HEK293 (cell line): ENCODE results near the gene NUAK1.

ENCODE experiments used
- CTCF ChIA-PET: fragments of 350-600 bp; formaldehyde crosslinking; extraction: SDS; loops from one replicate; lab custom pipeline; 2021; ENCODE audit warnings: antibody characterized with exemption; lab: Yijun Ruan, JAX
- POLR2A ChIA-PET: fragments of 300-600 bp; formaldehyde crosslinking; extraction: SDS; loops from one replicate; lab custom pipeline; 2020; ENCODE audit warnings: antibody characterized with exemption, inconsistent platforms; lab: Yijun Ruan, JAX
- H3K27ac ChIP-seq: fragments of 200-500 bp; sonication (Bioruptor generic); 2 replicates; pipeline ENCODE4 v1.5.1; 2014; ENCODE audit warnings: low read depth, low read length, control low read depth, inconsistent platforms; ENCODE audit errors: extremely low read depth
- H3K36me3 ChIP-seq, 2 experiments: fragments of 200-500 bp in 1 of 2; sonication (Bioruptor generic) in 1 of 2; 1 replicate in 1 of 2; 2 replicates in 1 of 2; pipeline ENCODE4 v1.5.1; 2014 to 2017; ENCODE audit warnings: inconsistent platforms in 2 of 2, low read length in 2 of 2; ENCODE audit not compliant: control insufficient read depth in 2 of 2, insufficient read depth in 1 of 2
- H3K4me1 ChIP-seq: fragments of 200-500 bp; sonication (Bioruptor generic); 2 replicates; pipeline ENCODE4 v1.5.1; 2014; ENCODE audit warnings: mild to moderate bottlenecking, low read length, inconsistent platforms; ENCODE audit not compliant: control insufficient read depth, insufficient read depth
- H3K4me3 ChIP-seq: 2 replicates; pipeline ENCODE4 v1.5.1; 2011; ENCODE audit warnings: low read depth, mild to moderate bottlenecking, control low read depth, low read length, moderate library complexity
- H3K9me3 ChIP-seq: fragments of 200-500 bp; sonication (Bioruptor generic); 2 replicates; pipeline ENCODE4 v1.5.1; 2014; ENCODE audit warnings: low read depth, low read length, inconsistent platforms; ENCODE audit not compliant: control insufficient read depth, insufficient read depth
- BCL11B ChIP-seq: fragments of 450-650 bp; formaldehyde crosslinking; IDR thresholded peaks from 2 replicates; pipeline ENCODE4 v1.5.1; 2016; ENCODE audit warnings: low read depth, missing biosample characterization, missing genetic modification characterization
- EGR2 ChIP-seq: fragments of 450-650 bp; formaldehyde crosslinking; IDR thresholded peaks from 2 replicates; pipeline ENCODE4 v1.5.1; 2016; ENCODE audit warnings: low read depth, missing biosample characterization, missing genetic modification characterization
- ELK4 ChIP-seq: IDR thresholded peaks from 2 replicates; pipeline ENCODE4 v1.6.1; 2011; ENCODE audit warnings: mild to moderate bottlenecking, low read depth, low read length, borderline replicate concordance
- HOXA7 ChIP-seq: sonication (generic); formaldehyde crosslinking; IDR thresholded peaks from 2 replicates; pipeline ENCODE4 v1.8.1; 2022; ENCODE audit warnings: missing genetic modification reagents, borderline replicate concordance
- PRDM1 ChIP-seq: fragments of 450-650 bp; formaldehyde crosslinking; IDR thresholded peaks from 2 replicates; pipeline ENCODE4; 2016; ENCODE audit warnings: missing biosample characterization, missing genetic modification characterization
- RBAK ChIP-seq: fragments of 450-650 bp; formaldehyde crosslinking; IDR thresholded peaks from 2 replicates; pipeline ENCODE4 v1.5.1; 2016; ENCODE audit warnings: missing biosample characterization, missing genetic modification characterization
- TCF7L2 ChIP-seq: IDR thresholded peaks from 2 replicates; pipeline ENCODE4 v1.6.1; 2011; ENCODE audit warnings: low read depth, mild to moderate bottlenecking, inconsistent platforms, low read length, moderate library complexity, borderline replicate concordance
- YY1 ChIP-seq: fragments of 450-650 bp; formaldehyde crosslinking; IDR thresholded peaks from 2 replicates; pipeline ENCODE4 v1.5.1; 2018; ENCODE audit warnings: missing biosample characterization, missing genetic modification characterization
- ZNF184 ChIP-seq: fragments of 450-650 bp; IDR thresholded peaks from 2 replicates; pipeline ENCODE4 v1.5.1; 2018; ENCODE audit warnings: missing biosample characterization, mild to moderate bottlenecking, missing genetic modification characterization
- ZNF302 ChIP-seq: fragments of 450-650 bp; formaldehyde crosslinking; IDR thresholded peaks from 2 replicates; pipeline ENCODE4 v1.5.1; 2016; ENCODE audit warnings: missing biosample characterization, missing genetic modification characterization, low read depth
- ZNF391 ChIP-seq: fragments of 450-650 bp; formaldehyde crosslinking; IDR thresholded peaks from 2 replicates; pipeline ENCODE4 v1.5.1; 2016; ENCODE audit warnings: low read depth, missing biosample characterization, missing genetic modification characterization, borderline replicate concordance
- ZNF433 ChIP-seq: fragments of 450-650 bp; formaldehyde crosslinking; IDR thresholded peaks from 2 replicates; pipeline ENCODE4 v1.5.1; 2016; ENCODE audit warnings: missing biosample characterization, missing genetic modification characterization, low read depth
- ZNF473 ChIP-seq: fragments of 450-650 bp; formaldehyde crosslinking; IDR thresholded peaks from 2 replicates; pipeline ENCODE4 v1.5.1; 2017; ENCODE audit warnings: missing biosample characterization, missing genetic modification characterization
- ZNF510 ChIP-seq: fragments of 450-650 bp; formaldehyde crosslinking; IDR thresholded peaks from 2 replicates; pipeline ENCODE4 v1.5.1; 2018; ENCODE audit warnings: mild to moderate bottlenecking, missing genetic modification characterization, missing biosample characterization; ENCODE audit not compliant: insufficient replicate concordance
- ZNF558 ChIP-seq: fragments of 450-650 bp; formaldehyde crosslinking; IDR thresholded peaks from 2 replicates; pipeline ENCODE4 v1.5.1; 2016; ENCODE audit warnings: missing biosample characterization, missing genetic modification characterization
- ZNF623 ChIP-seq: fragments of 450-650 bp; formaldehyde crosslinking; IDR thresholded peaks from 2 replicates; pipeline ENCODE4 v1.5.1; 2016; ENCODE audit warnings: missing biosample characterization, missing genetic modification characterization
- ZNF777 ChIP-seq: fragments of 450-650 bp; formaldehyde crosslinking; IDR thresholded peaks from 2 replicates; pipeline ENCODE4 v1.5.1; 2017; ENCODE audit warnings: missing biosample characterization, missing genetic modification characterization, borderline replicate concordance
- TF ChIP-seq, protein P1 (sequence below): fragments of 450-650 bp; formaldehyde crosslinking; IDR thresholded peaks from 2 replicates; pipeline ENCODE4 v1.5.1; 2016; ENCODE audit warnings: missing biosample characterization, missing genetic modification characterization
- TF ChIP-seq, protein P2 (sequence below): fragments of 450-650 bp; formaldehyde crosslinking; IDR thresholded peaks from 2 replicates; pipeline ENCODE4 v1.5.1; 2016; ENCODE audit warnings: missing biosample characterization, missing genetic modification characterization
- TF ChIP-seq, protein P3 (sequence below): fragments of 450-650 bp; formaldehyde crosslinking; IDR thresholded peaks from 2 replicates; pipeline ENCODE4 v1.5.1; 2016; ENCODE audit warnings: missing biosample characterization, missing genetic modification characterization
- TF ChIP-seq, protein P4 (sequence below): fragments of 450-650 bp; formaldehyde crosslinking; IDR thresholded peaks from 2 replicates; pipeline ENCODE4 v1.5.1; 2017; ENCODE audit warnings: missing biosample characterization, missing genetic modification characterization

The NUAK1 gene

GRCh38 chr12:106108185-106108835, 30.4 kb downstream of the NUAK1 start (continued):
- no peak for TF ChIP-seq ELK4
- no peak for TF ChIP-seq ZNF433 (tag by site-specific recombination)
- TF ChIP-seq ZNF473 (tag by site-specific recombination), result no peak
- TF ChIP-seq HOXA7, result no peak
- no peak for TF ChIP-seq ZNF184
- TF ChIP-seq RBAK (tag by site-specific recombination), result no peak
- TF ChIP-seq ZNF510, result no peak
- TF ChIP-seq ZNF558 (tag by site-specific recombination), result no peak
- TF ChIP-seq, protein P1, sequence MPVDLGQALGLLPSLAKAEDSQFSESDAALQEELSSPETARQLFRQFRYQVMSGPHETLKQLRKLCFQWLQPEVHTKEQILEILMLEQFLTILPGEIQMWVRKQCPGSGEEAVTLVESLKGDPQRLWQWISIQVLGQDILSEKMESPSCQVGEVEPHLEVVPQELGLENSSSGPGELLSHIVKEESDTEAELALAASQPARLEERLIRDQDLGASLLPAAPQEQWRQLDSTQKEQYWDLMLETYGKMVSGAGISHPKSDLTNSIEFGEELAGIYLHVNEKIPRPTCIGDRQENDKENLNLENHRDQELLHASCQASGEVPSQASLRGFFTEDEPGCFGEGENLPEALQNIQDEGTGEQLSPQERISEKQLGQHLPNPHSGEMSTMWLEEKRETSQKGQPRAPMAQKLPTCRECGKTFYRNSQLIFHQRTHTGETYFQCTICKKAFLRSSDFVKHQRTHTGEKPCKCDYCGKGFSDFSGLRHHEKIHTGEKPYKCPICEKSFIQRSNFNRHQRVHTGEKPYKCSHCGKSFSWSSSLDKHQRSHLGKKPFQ (tag by site-specific recombination), result no peak
- no peak for TF ChIP-seq ZNF623 (tag by site-specific recombination)
- no peak for TF ChIP-seq ZNF777
- peak; percentile 78 for TF ChIP-seq EGR2
- TF ChIP-seq, protein P2, sequence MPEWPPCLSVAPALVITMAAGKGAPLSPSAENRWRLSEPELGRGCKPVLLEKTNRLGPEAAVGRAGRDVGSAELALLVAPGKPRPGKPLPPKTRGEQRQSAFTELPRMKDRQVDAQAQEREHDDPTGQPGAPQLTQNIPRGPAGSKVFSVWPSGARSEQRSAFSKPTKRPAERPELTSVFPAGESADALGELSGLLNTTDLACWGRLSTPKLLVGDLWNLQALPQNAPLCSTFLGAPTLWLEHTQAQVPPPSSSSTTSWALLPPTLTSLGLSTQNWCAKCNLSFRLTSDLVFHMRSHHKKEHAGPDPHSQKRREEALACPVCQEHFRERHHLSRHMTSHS, result no peak
- TF ChIP-seq, protein P3, sequence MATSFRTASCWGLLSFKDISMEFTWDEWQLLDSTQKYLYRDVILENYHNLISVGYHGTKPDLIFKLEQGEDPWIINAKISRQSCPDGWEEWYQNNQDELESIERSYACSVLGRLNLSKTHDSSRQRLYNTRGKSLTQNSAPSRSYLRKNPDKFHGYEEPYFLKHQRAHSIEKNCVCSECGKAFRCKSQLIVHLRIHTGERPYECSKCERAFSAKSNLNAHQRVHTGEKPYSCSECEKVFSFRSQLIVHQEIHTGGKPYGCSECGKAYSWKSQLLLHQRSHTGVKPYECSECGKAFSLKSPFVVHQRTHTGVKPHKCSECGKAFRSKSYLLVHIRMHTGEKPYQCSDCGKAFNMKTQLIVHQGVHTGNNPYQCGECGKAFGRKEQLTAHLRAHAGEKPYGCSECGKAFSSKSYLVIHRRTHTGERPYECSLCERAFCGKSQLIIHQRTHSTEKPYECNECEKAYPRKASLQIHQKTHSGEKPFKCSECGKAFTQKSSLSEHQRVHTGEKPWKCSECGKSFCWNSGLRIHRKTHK (tag by site-specific recombination), result no peak
- TF ChIP-seq YY1 (tag by site-specific recombination), result 0 out of 2 replicates have a peak, but pooled peaks have one; percentile 26

DNA sequence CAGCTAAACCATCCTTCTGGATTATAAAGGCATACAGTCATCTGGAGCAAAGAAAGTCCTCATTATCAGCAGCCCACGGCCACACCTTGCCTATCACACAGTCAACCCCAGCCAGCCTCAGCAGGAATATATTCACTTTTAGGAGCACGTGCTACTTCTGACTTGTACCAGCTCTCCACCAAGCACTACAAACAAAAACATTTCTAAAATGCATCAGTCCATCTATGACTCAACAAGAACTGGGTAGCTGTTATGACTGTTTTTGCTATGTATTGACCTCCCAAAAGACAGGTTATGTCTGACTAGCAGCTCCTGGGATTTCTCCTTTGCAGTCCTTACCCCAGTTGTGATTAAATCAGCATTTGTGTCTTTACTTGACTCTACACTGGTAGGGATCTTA, 31.2 kb downstream of the NUAK1 start:
- H3K4me3 ChIP-seq, result no peak overlapping the region
- ChIA-PET POLR2A (interaction anchor here (0.8 to 1.5 kb wide), 2 partner anchors 31 to 33 kb away, joined by 4 read pairs; partner anchors contain the start of gene NUAK1), CTCF (interaction anchor here (0.6 to 2.1 kb wide), 6 partner anchors 29 to 548 kb away, joined by 3 to 9 read pairs (median 4); no protein-coding TSS in a partner anchor)
- peak overlapping the region; percentile 20; the same call in 1 of the 2 replicates for H3K27ac ChIP-seq
- no peaks in the 10 kb centered on the region for H3K9me3 ChIP-seq
- TF ChIP-seq TCF7L2, result no peak
- no peak for TF ChIP-seq BCL11B (tag by site-specific recombination)
- TF ChIP-seq ZNF391 (tag by site-specific recombination), result no peak
- TF ChIP-seq, protein P4, sequence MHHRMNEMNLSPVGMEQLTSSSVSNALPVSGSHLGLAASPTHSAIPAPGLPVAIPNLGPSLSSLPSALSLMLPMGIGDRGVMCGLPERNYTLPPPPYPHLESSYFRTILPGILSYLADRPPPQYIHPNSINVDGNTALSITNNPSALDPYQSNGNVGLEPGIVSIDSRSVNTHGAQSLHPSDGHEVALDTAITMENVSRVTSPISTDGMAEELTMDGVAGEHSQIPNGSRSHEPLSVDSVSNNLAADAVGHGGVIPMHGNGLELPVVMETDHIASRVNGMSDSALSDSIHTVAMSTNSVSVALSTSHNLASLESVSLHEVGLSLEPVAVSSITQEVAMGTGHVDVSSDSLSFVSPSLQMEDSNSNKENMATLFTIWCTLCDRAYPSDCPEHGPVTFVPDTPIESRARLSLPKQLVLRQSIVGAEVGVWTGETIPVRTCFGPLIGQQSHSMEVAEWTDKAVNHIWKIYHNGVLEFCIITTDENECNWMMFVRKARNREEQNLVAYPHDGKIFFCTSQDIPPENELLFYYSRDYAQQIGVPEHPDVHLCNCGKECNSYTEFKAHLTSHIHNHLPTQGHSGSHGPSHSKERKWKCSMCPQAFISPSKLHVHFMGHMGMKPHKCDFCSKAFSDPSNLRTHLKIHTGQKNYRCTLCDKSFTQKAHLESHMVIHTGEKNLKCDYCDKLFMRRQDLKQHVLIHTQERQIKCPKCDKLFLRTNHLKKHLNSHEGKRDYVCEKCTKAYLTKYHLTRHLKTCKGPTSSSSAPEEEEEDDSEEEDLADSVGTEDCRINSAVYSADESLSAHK (tag by site-specific recombination), result no peak
- TF ChIP-seq PRDM1 (tag by site-specific recombination), result peak; percentile 89
- no peak for TF ChIP-seq ZNF302 (tag by site-specific recombination)
- peaks cover 39% of the 10 kb centered on the region for H3K4me1 ChIP-seq
- H3K36me3 ChIP-seq, result peaks cover 0 to 5% of the 10 kb centered on the region in 2 experiments; a peak in 2 of 3 replicates
